SHP77 treated with DMSO at 0.1 percent for 48 hours (cell line): ENCODE measurements around the gene SHANK1.
A peak's percentile ranks its signal among the peaks of the same experiment; 100 is the strongest.

Experiments
- DNase-seq: peaks from one replicate; lab custom pipeline; 2025; lab: John Stamatoyannopoulos, UW

SHANK1 gene

GRCh38 chr19:50728084-50728737 lies 8.6 kb upstream of the SHANK1 start:
- DNase-seq, result no peak

- no peak for DNase-seq
These were observed 6.3 kb upstream of the SHANK1 start for GRCh38 chr19:50725911-50726230.

GRCh38 chr19:50725218-50725910 lies 5.8 kb upstream of the SHANK1 start:
- no peak for DNase-seq

- DNase-seq, result peak; percentile 89
These were observed 5.1 kb upstream of the SHANK1 start for GRCh38 chr19:50724522-50725217.

GRCh38 chr19:50723735-50724521 lies 4.3 kb upstream of the SHANK1 start:
- no peak for DNase-seq

- no peak for DNase-seq
These were observed 3.5 kb upstream of the SHANK1 start, which contains the start of gene CLEC11A for GRCh38 chr19:50723069-50723468. Gene CLEC11A (plus strand): TSS chr19:50723364. CDS start chr19:50723526, 162 bp downstream.

GRCh38 chr19:50722201-50723013 lies 2.8 kb upstream of the SHANK1 start:
- no peak for DNase-seq

- DNase-seq, result no peak
These were observed 2.0 kb upstream of the SHANK1 start for GRCh38 chr19:50721441-50722137.

GRCh38 chr19:50720921-50721381 lies 1.3 kb upstream of the SHANK1 start:
- DNase-seq, result no peak

GRCh38 chr19:50720181-50720920 lies 749 bp upstream of the SHANK1 start:
- DNase-seq, result no peak

GRCh38 chr19:50719119-50719435 lies 525 bp downstream of the SHANK1 start:
- no peak for DNase-seq

- no peak for DNase-seq
These were observed 1.1 kb downstream of the SHANK1 start for GRCh38 chr19:50718255-50719118.

GRCh38 chr19:50717891-50718254 lies 1.7 kb downstream of the SHANK1 start:
- no peak for DNase-seq

GRCh38 chr19:50717026-50717723 lies 2.4 kb downstream of the SHANK1 start:
- DNase-seq, result no peak

GRCh38 chr19:50716178-50717025 lies 3.2 kb downstream of the SHANK1 start:
- no peak for DNase-seq

GRCh38 chr19:50713556-50714236 lies 5.9 kb downstream of the SHANK1 start:
- DNase-seq, result no peak

- DNase-seq, result no peak
These were observed 6.8 kb downstream of the SHANK1 start for GRCh38 chr19:50712833-50713232.
